Smooth muscle cell (in vitro differentiated cells): ENCODE measurements around the gene SOS2. TPM values are rescaled to one million over a fixed set of nuclear protein-coding genes. Genes with fewer than 3 reads are reported as not detected.
A peak's percentile ranks its signal among the peaks of the same experiment; 100 is the strongest.

ENCODE experiments used
- DNase-seq: peaks from one replicate; lab custom pipeline; 2025; ENCODE audit not compliant: unreplicated experiment; lab: John Stamatoyannopoulos, UW
- H2AFZ ChIP-seq: fragments of 200-600 bp; sonication (generic); 2 replicates; pipeline ENCODE4 v1.6.0; 2016; ENCODE audit warnings: antibody characterized with exemption, low read depth, mild to moderate bottlenecking
- H3F3A ChIP-seq: fragments of 200-600 bp; sonication (generic); 2 replicates; pipeline ENCODE4 v1.6.0; 2017; ENCODE audit warnings: antibody characterized with exemption, low read depth
- H3K27ac ChIP-seq: fragments of 200-600 bp; sonication (generic); 2 replicates; pipeline ENCODE4 v1.5.1; 2016; ENCODE audit warnings: low read depth, mild to moderate bottlenecking
- H3K27me3 ChIP-seq: fragments of 200-600 bp; sonication (generic); 2 replicates; pipeline ENCODE4 v1.6.1; 2016; ENCODE audit warnings: low read depth, mild to moderate bottlenecking
- H3K36me3 ChIP-seq: fragments of 200-600 bp; sonication (generic); 2 replicates; pipeline ENCODE4 v1.5.1; 2016; ENCODE audit warnings: low read depth
- H3K4me1 ChIP-seq: fragments of 200-600 bp; sonication (generic); 2 replicates; pipeline ENCODE4 v1.5.1; 2016; ENCODE audit warnings: low read depth
- H3K4me2 ChIP-seq: fragments of 200-600 bp; sonication (generic); 2 replicates; pipeline ENCODE4 v1.6.0; 2016; ENCODE audit warnings: mild to moderate bottlenecking
- H3K4me3 ChIP-seq: fragments of 200-600 bp; sonication (generic); 2 replicates; pipeline ENCODE4 v1.5.1; 2016; ENCODE audit warnings: mild to moderate bottlenecking
- H3K79me2 ChIP-seq: fragments of 200-600 bp; sonication (generic); 2 replicates; pipeline ENCODE4 v1.6.0; 2016; ENCODE audit warnings: low read depth, mild to moderate bottlenecking
- H3K9ac ChIP-seq: fragments of 200-600 bp; sonication (generic); 2 replicates; pipeline ENCODE4 v1.6.0; 2016; ENCODE audit warnings: low read depth
- H3K9me3 ChIP-seq: fragments of 200-600 bp; sonication (generic); replicated peaks from 2 replicates; pipeline ENCODE4 v1.5.1; 2016; ENCODE audit warnings: low read depth
- H4K20me1 ChIP-seq: fragments of 200-600 bp; sonication (generic); 2 replicates; pipeline ENCODE4 v1.6.0; 2016; ENCODE audit warnings: low read depth
- CTCF ChIP-seq: fragments of 200-600 bp; sonication (generic); IDR thresholded peaks from 2 replicates; pipeline ENCODE4 v1.5.1; 2017; ENCODE audit warnings: borderline replicate concordance, mild to moderate bottlenecking, antibody characterized with exemption; ENCODE audit not compliant: insufficient read depth, poor library complexity, severe bottlenecking
- WGBS: methylation state at CpG from one replicate; pipeline ENCODE4 v1.1.7; 2016; ENCODE audit warnings: low lambda C conversion rate; 5-methylcytosine and 5-hydroxymethylcytosine counted together
- polyA plus RNA-seq: library from polyadenylated mRNA; unstranded; fragments of >200 nt; fragmentation: Nextera tagmentation; extraction: Ambion mirVana; gene quantifications from 2 replicates; pipeline ENCODE4 v1.2.1, GENCODE V29; 2016
- total RNA-seq: library from RNA; depleted of rRNA; stranded (reverse); fragments of >200 nt; gene quantifications from 2 replicates; pipeline ENCODE4 v1.2.3, GENCODE V29; 2014

SOS2 gene
- total and polyA plus RNA-seq, 2 experiments from 2014 or later = 16.0 to 37.5 TPM

- Histone ChIP-seq H3K4me1 (peaks cover 7% of the 10 kb centered on the region), H4K20me1 (peaks cover 22% of the 10 kb centered on the region), H3K9me3 (no peaks in the 10 kb centered on the region), H3K79me2 (peaks cover 22% of the 10 kb centered on the region), H3K4me3 (no peak overlapping the region), H2AFZ (no peak overlapping the region), H3K36me3 (no peaks in the 10 kb centered on the region), H3K27ac (no peak overlapping the region), H3K27me3 (no peaks in the 10 kb centered on the region), H3F3A (no peaks in the 10 kb centered on the region), H3K4me2 (no peak overlapping the region), H3K9ac (no peak overlapping the region)
- DNase-seq = no peak
- no peak for TF ChIP-seq CTCF
- WGBS = 97% methylated on average over 14 of the region's 14 CpGs
Observed at GRCh38 chr14:50233166-50233950, 2.0 kb upstream of the SOS2 start.

GRCh38 chr14:50232276-50232642 is 881 bp upstream of the SOS2 start:
- peaks cover 7% of the 10 kb centered on the region for H3K4me1 ChIP-seq
- H3K27me3 ChIP-seq = no peaks in the 10 kb centered on the region
- no peak for DNase-seq
- 38% methylated on average over 13 of the region's 13 CpGs for WGBS
- peak overlapping the region; percentile 85 for H3K27ac ChIP-seq
- no peak for TF ChIP-seq CTCF
- H3K9ac ChIP-seq = peak overlapping the region; percentile 81
- no peaks in the 10 kb centered on the region for H3K9me3 ChIP-seq
- peaks cover 33% of the 10 kb centered on the region for H3K79me2 ChIP-seq
- peaks cover 33% of the 10 kb centered on the region for H4K20me1 ChIP-seq
- H3F3A ChIP-seq = no peaks in the 10 kb centered on the region
- H3K36me3 ChIP-seq = no peaks in the 10 kb centered on the region
- H3K4me2 ChIP-seq = peak overlapping the region; percentile 90
- peak overlapping the region; percentile 96 for H2AFZ ChIP-seq
- peak overlapping the region; percentile 79 for H3K4me3 ChIP-seq

- Histone ChIP-seq H3K79me2 (peaks cover 46% of the 10 kb centered on the region), H3F3A (no peaks in the 10 kb centered on the region), H2AFZ (peak overlapping the region; percentile 38), H3K9me3 (no peaks in the 10 kb centered on the region), H3K4me3 (peak overlapping the region; percentile 79), H4K20me1 (peaks cover 47% of the 10 kb centered on the region), H3K4me1 (peaks cover 11% of the 10 kb centered on the region), H3K27me3 (no peaks in the 10 kb centered on the region), H3K36me3 (no peaks in the 10 kb centered on the region), H3K27ac (peak overlapping the region; percentile 85), H3K9ac (peak overlapping the region; percentile 83), H3K4me2 (peak overlapping the region; percentile 90)
- peak; percentile 32 for DNase-seq
- TF ChIP-seq CTCF = no peak
- under 1% methylated on average over 63 of the region's 64 CpGs for WGBS
Observed at GRCh38 chr14:50230701-50231474, 490 bp downstream of the SOS2 start.
